ENCODE measurements around the gene CADPS2. TPM values are rescaled to one million over a fixed set of nuclear protein-coding genes. Genes with fewer than 3 reads are reported as not detected.

The CADPS2 gene
- total and polyA plus RNA-seq, 2 donors (not counting 3 experiments of a cell fraction or from before 2014, with no cell fraction given), result 9.5 to 22.6 TPM

DNA sequence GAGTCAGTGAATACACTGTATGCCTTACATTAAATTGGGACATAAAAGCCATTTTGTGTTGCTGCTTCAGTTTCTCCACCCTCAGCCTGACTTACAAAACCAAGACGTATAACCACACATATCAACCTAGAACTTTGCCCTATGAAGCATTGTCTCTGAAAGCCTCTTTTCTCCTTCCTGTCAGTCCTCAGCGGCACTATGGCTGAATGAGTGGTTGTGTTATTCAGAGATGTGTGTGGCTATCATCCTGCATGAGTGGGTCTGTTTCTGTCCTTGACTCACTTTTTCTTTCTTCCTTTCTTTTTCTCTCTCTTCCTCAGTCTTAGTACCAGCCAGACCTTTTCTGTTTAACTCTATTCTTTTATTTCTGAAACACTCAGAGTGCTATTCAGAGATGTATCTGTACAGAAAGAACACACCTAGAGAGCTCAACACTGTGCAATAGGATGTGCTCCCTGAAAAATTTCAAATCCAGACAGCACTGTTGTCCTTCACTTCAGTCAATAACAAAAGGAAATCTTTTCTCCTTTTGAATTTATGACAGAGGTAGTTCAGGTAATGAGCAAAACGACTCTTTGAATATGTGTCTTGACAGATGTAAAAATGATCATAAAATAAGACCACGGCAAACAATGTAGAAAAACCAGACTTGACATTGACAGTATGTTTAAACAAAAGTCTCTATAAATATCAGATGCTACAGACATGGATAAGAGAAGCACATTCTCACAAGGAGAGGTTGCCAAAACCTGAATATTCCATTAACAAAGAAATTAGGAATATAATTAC, 418.4 kb downstream of the CADPS2 start:
- Histone ChIP-seq H3K4me2 (ENCODE audit: insufficient read depth, low read length) (no peak overlapping the region), H3K27ac (ENCODE audit: insufficient read depth, low read depth, low read length) (no peak overlapping the region), H3K9me1 (replicated peaks; ENCODE audit: control insufficient read depth, extremely low read depth, insufficient read depth, low read length) (no peaks in the 10 kb centered on the region), H2AFZ (ENCODE audit: low read depth, low read length) (no peak overlapping the region), H3K9ac (replicated peaks; ENCODE audit: extremely low read depth, insufficient read depth, low read length) (no peak overlapping the region), H3K27me3 (ENCODE audit: control insufficient read depth in 2 of 2, insufficient read depth in 2 of 2, low read length in 2 of 2) (no peaks in the 10 kb centered on the region), H3K9me3 (replicated peaks; ENCODE audit: control insufficient read depth, insufficient read depth, low read length) (no peaks in the 10 kb centered on the region), H3K79me2 (ENCODE audit: control insufficient read depth, insufficient read depth, low read length) (no peaks in the 10 kb centered on the region), H3K36me3 (ENCODE audit: control insufficient read depth in 2 of 2, extremely low read depth in 1 of 2, insufficient read depth in 2 of 2, low read length in 2 of 2) (no peaks in the 10 kb centered on the region), H3K4me1 (ENCODE audit: control insufficient read depth, extremely low read depth, insufficient read depth, low read length) (no peaks in the 10 kb centered on the region), H3K4me3 (replicated peaks in 1 of 3; ENCODE audit: insufficient read depth in 1 of 3, low read depth in 1 of 3, low read length in 3 of 3) (no peak overlapping the region), H4K20me1 (replicated peaks; ENCODE audit: control insufficient read depth, extremely low read depth, insufficient read depth, low read length) (no peaks in the 10 kb centered on the region)
- intact Hi-C loops (cut with micrococcal nuclease) (no loop called here), dilution Hi-C loops (cut with MboI; ENCODE audit: extremely low pct_ligation_motif_present, low sequenced_read_pairs) (no loop called here)
- DNase-seq (ENCODE audit: low read depth, low spot score) (no peak), FAIRE-seq (no peak)
- POLR2A ChIA-PET, result no interaction called here
- TF ChIP-seq FOS (IDR thresholded peaks at IDR 0.05; ENCODE audit: borderline replicate concordance, insufficient read depth, low read length) (no peak), POLR2AphosphoS5 (IDR thresholded peaks at IDR 0.05; ENCODE audit: insufficient read depth, low read depth, low read length) (no peak), POLR2A (IDR thresholded peaks at IDR 0.05; ENCODE audit: low read depth, low read length) (no peak), EZH2 (IDR thresholded peaks at IDR 0.05; ENCODE audit: borderline replicate concordance, low read depth, low read length, severe bottlenecking) (no peak), GATA2 (IDR thresholded peaks at IDR 0.05; ENCODE audit: insufficient read depth, insufficient read length, low read depth, low read length) (no peak), MYC (IDR thresholded peaks at IDR 0.05; ENCODE audit: low read depth, low read length) (no peak), JUN (IDR thresholded peaks at IDR 0.05; ENCODE audit: borderline replicate concordance, insufficient read depth, insufficient read length, low read depth) (no peak)
- TF ChIP-seq, protein P1, sequence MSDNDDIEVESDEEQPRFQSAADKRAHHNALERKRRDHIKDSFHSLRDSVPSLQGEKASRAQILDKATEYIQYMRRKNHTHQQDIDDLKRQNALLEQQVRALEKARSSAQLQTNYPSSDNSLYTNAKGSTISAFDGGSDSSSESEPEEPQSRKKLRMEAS (IDR thresholded peaks at IDR 0.05; ENCODE audit: insufficient read depth, insufficient read length), result no peak
- TF ChIP-seq, protein P2, sequence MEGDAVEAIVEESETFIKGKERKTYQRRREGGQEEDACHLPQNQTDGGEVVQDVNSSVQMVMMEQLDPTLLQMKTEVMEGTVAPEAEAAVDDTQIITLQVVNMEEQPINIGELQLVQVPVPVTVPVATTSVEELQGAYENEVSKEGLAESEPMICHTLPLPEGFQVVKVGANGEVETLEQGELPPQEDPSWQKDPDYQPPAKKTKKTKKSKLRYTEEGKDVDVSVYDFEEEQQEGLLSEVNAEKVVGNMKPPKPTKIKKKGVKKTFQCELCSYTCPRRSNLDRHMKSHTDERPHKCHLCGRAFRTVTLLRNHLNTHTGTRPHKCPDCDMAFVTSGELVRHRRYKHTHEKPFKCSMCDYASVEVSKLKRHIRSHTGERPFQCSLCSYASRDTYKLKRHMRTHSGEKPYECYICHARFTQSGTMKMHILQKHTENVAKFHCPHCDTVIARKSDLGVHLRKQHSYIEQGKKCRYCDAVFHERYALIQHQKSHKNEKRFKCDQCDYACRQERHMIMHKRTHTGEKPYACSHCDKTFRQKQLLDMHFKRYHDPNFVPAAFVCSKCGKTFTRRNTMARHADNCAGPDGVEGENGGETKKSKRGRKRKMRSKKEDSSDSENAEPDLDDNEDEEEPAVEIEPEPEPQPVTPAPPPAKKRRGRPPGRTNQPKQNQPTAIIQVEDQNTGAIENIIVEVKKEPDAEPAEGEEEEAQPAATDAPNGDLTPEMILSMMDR (IDR thresholded peaks at IDR 0.05; ENCODE audit: extremely low read depth in 1 of 2, insufficient read depth in 1 of 2, low read depth in 1 of 2, low read length in 2 of 2), result no peak
- CTCF ChIA-PET, result no interaction called here
- BruUV-seq (replicated peaks), result no TSS peak
